SK-N-SH (cell line): ENCODE measurements around the gene LPO.

ENCODE experiments used
- EP300 ChIP-seq, 2 experiments: IDR thresholded peaks; 2 replicates each; pipeline versions ENCODE4 v1.4.0 to v1.6.1; 2012; ENCODE audit warnings: borderline replicate concordance in 1 of 2, low read depth in 1 of 2, low read length in 1 of 2
- EZH2phosphoT487 ChIP-seq: fragments of 200-600 bp; sonication (generic); IDR thresholded peaks from 2 replicates; pipeline ENCODE4 v1.6.1; 2017; ENCODE audit warnings: low read depth, mixed run types, mild to moderate bottlenecking, antibody characterized with exemption, moderate library complexity, borderline replicate concordance
- FOSL2 ChIP-seq: IDR thresholded peaks from 2 replicates; pipeline ENCODE4 v1.4.0; 2012; ENCODE audit warnings: low read depth, mild to moderate bottlenecking, moderate library complexity, borderline replicate concordance
- MAX ChIP-seq: IDR thresholded peaks from 2 replicates; pipeline ENCODE4 v1.4.0; 2012; ENCODE audit warnings: low read depth
- POLR2AphosphoS5 ChIP-seq: IDR thresholded peaks from 2 replicates; pipeline ENCODE4 v1.6.1; 2012; ENCODE audit warnings: low read depth, low read length
- RCOR1 ChIP-seq: fragments of 150-350 bp; IDR thresholded peaks from 2 replicates; pipeline ENCODE4 v1.6.1; 2017; ENCODE audit warnings: antibody characterized with exemption, low read length
- REST ChIP-seq: IDR thresholded peaks from 2 replicates; pipeline ENCODE4 v1.6.1; 2012; ENCODE audit warnings: mild to moderate bottlenecking, low read depth, low read length, moderate library complexity
- TCF12 ChIP-seq: IDR thresholded peaks from 2 replicates; pipeline ENCODE4 v1.4.0; 2012
- USF2 ChIP-seq: fragments of 150-350 bp; IDR thresholded peaks from 2 replicates; pipeline ENCODE4 v1.6.1; 2017; ENCODE audit warnings: antibody characterized with exemption, low read length, low read depth, borderline replicate concordance
- TF ChIP-seq, protein P1 (sequence below): fragments of 200-600 bp; sonication (generic); IDR thresholded peaks from 2 replicates; pipeline ENCODE4 v1.6.1; 2017; ENCODE audit warnings: antibody characterized with exemption, mild to moderate bottlenecking, moderate library complexity
- TF ChIP-seq, protein P2 (sequence below): fragments of 150-350 bp; IDR thresholded peaks from 2 replicates; pipeline ENCODE4 v1.6.1; 2016; ENCODE audit warnings: mild to moderate bottlenecking, low read depth, low read length

GRCh38 chr17:58280480-58281217 lies 42.3 kb downstream of the LPO start, which contains the start of gene MPO:
- TF ChIP-seq EP300 (IDR thresholded peaks at IDR 0.05; ENCODE audit: borderline replicate concordance in 1 of 2, low read depth in 1 of 2, low read length in 1 of 2) (no peak), POLR2AphosphoS5 (no peak), TCF12 (no peak), REST (no peak), FOSL2 (no peak), EZH2phosphoT487 (no peak), MAX (no peak), USF2 (no peak), RCOR1 (no peak)
- TF ChIP-seq, protein P1, sequence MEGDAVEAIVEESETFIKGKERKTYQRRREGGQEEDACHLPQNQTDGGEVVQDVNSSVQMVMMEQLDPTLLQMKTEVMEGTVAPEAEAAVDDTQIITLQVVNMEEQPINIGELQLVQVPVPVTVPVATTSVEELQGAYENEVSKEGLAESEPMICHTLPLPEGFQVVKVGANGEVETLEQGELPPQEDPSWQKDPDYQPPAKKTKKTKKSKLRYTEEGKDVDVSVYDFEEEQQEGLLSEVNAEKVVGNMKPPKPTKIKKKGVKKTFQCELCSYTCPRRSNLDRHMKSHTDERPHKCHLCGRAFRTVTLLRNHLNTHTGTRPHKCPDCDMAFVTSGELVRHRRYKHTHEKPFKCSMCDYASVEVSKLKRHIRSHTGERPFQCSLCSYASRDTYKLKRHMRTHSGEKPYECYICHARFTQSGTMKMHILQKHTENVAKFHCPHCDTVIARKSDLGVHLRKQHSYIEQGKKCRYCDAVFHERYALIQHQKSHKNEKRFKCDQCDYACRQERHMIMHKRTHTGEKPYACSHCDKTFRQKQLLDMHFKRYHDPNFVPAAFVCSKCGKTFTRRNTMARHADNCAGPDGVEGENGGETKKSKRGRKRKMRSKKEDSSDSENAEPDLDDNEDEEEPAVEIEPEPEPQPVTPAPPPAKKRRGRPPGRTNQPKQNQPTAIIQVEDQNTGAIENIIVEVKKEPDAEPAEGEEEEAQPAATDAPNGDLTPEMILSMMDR: no peak
- TF ChIP-seq, protein P2, sequence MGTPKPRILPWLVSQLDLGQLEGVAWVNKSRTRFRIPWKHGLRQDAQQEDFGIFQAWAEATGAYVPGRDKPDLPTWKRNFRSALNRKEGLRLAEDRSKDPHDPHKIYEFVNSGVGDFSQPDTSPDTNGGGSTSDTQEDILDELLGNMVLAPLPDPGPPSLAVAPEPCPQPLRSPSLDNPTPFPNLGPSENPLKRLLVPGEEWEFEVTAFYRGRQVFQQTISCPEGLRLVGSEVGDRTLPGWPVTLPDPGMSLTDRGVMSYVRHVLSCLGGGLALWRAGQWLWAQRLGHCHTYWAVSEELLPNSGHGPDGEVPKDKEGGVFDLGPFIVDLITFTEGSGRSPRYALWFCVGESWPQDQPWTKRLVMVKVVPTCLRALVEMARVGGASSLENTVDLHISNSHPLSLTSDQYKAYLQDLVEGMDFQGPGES: no peak
